NCI-H774 (cell line): ENCODE results near the gene FGFR4.

Experiments
- DNase-seq: peaks from one replicate; lab custom pipeline; 2025; lab: John Stamatoyannopoulos, UW

Gene FGFR4

DNA sequence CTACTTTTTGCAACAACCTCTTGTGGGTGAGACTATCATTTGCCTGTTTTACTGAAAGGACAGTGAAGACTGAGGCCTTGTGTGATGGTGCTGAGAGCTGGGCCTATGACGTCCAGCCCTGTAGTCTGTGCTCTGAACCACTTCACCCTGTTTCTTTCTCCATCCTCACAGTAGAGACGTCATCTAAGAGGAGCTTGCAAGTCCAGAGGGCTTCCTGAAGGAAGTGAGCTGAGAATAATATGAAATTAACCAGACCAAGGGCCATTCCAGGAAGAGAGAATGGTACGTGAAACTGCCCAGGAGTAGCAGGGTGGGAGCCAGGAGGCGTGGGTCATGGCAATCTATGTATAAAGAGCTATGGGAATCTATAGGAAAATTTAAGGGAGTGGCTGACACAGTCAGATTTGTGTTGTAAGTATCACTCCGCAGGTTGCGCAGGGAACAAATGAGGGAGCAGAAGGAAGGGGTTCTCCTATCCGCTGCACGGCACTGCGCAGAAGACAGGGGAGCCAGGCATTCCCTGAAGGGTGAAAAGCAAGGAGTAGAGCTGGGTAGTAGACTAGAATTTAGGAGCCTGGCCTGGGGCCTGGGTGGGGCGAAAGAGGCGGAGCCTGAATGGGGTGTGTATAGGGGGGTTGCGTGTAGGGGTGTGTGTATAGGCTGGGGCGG lies 596 bp upstream of the FGFR4 start:
- DNase-seq: no peak

DNA sequence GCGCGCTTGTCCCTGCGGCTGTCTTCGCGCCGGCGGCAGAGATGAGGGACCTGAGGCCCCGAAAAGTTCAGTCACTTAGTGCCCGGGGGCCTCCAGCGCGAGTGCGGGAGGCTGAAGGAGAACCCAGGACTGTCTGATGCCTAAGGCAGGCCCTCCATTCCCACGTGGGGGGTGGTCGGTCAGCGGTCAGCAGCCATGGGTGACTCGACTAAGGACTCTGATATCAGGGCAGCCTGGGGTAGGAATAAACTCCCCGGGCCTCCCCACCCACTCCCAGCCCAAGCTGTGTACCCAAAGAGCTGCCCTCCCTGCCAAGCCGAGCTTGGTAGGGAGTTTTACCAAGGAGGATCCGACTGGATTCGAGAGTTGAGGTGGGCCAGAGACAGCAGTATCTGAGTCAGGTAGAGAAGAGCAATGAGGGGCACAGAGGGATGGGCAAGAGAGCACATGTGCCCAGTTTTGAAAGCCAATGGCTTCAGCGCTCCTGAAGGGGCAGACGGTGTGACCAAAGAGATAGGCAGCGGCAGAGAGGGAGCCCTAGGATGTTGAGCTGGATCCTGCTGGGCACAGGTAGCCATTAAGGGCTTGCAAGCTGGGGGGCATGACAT lies 787 bp downstream of the FGFR4 start:
- DNase-seq: no peak

DNA sequence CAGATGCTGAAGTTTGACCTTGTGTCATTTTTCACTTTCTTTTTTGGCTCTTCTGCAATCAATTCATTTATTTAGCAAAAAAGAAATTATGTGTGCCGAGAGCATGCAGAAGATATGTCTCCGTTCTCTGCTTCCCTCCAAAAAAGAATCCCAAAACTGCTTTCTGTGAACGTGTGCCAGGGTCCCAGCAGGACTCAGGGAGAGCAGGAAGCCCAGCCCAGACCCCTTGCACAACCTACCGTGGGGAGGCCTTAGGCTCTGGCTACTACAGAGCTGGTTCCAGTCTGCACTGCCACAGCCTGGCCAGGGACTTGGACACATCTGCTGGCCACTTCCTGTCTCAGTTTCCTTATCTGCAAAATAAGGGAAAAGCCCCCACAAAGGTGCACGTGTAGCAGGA lies 2.4 kb downstream of the FGFR4 start:
- no peak for DNase-seq

DNA sequence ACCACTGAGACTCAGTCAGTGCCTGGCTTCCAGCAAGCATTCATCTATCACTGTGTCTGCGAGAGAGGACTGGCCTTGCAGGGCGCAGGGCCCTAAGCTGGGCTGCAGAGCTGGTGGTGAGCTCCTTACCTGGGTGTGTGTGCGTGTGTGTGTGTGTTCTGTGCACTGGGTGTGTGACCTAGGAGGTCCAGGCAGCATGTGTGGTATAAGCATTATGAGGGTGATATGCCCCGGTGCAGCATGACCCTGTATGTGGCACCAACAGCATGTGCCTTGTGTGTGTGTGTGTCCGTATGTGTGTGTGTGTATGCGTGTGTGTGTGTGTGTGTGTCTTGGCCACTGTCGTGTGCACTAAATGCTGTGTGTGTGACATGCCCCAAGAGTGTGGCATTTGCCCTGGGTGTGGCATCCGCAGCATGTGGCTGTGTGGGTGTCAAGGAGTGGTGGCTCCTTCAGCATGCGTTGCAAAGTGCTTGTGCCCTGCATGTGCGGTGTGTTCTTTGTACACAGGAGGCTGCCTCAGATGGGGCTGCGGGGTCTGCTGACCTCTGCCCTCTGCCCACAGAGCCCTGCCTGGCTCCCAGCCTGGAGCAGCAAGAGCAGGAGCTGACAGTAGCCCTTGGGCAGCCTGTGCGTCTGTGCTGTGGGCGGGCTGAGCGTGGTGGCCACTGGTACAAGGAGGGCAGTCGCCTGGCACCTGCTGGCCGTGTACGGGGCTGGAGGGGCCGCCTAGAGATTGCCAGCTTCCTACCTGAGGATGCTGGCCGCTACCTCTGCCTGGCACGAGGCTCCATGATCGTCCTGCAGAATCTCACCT lies 3.3 kb downstream of the FGFR4 start:
- DNase-seq: no peak

DNA sequence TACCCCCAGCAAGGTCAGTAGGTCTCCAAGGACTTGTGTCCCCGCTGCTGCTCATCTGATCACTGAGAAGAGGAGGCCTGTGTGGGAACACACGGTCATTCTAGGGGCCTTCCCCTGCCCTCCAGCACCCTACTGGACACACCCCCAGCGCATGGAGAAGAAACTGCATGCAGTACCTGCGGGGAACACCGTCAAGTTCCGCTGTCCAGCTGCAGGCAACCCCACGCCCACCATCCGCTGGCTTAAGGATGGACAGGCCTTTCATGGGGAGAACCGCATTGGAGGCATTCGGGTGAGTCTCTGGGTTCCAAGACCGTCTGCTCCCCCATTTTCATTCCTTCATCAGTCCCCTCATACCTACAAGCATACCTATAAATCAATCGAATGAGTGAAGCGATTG lies 4.1 kb downstream of the FGFR4 start:
- no peak for DNase-seq

DNA sequence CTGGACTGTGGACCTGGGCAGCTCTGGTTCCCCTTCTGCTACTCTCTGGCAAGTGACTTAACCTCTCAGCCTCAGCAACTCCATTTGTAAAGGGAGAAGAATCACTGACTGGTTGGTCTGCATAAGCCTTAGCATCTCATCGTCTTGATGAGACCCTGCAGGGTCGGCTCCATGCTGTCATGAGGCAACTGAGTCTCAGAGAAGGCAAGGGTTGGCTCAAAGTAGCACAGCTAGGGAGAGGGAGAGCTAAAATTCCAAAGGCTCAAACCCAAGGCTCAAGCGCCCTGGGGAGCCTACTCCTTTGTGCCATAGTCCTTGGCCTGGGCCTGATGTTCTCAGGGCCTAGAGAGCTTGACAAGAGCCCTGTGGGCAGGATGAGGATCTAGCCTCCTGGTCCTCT lies 4.5 kb downstream of the FGFR4 start:
- DNase-seq: no peak

DNA sequence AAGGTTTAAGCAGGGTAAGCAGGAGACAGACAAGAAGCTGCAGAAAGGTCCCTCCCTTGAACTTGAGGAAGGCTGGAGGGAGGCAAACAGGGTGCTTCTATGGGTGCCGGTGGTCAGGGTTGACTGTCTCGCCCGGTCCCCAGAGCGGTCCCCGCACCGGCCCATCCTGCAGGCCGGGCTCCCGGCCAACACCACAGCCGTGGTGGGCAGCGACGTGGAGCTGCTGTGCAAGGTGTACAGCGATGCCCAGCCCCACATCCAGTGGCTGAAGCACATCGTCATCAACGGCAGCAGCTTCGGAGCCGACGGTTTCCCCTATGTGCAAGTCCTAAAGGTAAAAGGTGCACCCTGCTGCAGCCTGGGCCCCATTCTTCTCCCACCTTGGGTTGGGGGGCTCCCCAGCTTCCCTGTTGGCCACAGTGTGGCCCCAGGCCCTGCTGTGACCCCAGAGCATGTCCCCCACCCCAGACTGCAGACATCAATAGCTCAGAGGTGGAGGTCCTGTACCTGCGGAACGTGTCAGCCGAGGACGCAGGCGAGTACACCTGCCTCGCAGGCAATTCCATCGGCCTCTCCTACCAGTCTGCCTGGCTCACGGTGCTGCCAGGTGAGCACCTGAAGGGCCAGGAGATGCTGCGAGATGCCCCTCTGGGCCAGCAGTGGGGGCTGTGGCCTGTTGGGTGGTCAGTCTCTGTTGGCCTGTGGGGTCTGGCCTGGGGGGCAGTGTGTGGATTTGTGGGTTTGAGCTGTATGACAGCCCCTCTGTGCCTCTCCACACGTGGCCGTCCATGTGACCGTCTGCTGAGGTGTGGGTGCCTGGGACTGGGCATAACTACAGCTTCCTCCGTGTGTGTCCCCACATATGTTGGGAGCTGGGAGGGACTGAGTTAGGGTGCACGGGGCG lies 5.7 kb downstream of the FGFR4 start:
- DNase-seq: no peak

DNA sequence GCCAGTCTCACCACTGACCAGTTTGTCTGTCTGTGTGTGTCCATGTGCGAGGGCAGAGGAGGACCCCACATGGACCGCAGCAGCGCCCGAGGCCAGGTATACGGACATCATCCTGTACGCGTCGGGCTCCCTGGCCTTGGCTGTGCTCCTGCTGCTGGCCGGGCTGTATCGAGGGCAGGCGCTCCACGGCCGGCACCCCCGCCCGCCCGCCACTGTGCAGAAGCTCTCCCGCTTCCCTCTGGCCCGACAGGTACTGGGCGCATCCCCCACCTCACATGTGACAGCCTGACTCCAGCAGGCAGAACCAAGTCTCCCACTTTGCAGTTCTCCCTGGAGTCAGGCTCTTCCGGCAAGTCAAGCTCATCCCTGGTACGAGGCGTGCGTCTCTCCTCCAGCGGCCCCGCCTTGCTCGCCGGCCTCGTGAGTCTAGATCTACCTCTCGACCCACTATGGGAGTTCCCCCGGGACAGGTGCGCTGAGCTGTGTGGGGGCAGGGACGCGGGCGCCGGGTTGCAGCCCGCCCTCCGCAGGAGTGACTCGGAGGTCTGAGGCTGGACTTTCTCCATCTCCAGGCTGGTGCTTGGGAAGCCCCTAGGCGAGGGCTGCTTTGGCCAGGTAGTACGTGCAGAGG lies 6.5 kb downstream of the FGFR4 start:
- DNase-seq: no peak

DNA sequence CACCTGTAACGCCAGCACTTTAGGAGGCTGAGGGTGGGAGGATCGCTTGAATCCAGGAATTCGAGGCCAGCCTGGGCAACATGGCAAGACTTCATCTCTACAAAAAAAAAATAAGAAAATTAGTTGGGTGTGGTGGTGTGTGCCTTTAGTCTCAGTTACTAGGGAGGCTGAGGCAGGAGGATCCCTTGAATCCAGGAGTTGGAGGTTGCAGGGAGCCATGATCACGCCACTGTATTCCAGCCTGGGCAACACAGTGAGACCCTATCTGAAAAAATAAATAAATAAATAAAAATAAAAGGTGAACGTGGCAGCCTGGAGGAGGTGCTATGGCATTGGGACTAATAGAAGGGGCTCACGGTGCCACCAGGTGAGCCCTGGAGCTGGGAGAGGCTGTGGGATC lies 7.1 kb downstream of the FGFR4 start:
- DNase-seq: no peak

DNA sequence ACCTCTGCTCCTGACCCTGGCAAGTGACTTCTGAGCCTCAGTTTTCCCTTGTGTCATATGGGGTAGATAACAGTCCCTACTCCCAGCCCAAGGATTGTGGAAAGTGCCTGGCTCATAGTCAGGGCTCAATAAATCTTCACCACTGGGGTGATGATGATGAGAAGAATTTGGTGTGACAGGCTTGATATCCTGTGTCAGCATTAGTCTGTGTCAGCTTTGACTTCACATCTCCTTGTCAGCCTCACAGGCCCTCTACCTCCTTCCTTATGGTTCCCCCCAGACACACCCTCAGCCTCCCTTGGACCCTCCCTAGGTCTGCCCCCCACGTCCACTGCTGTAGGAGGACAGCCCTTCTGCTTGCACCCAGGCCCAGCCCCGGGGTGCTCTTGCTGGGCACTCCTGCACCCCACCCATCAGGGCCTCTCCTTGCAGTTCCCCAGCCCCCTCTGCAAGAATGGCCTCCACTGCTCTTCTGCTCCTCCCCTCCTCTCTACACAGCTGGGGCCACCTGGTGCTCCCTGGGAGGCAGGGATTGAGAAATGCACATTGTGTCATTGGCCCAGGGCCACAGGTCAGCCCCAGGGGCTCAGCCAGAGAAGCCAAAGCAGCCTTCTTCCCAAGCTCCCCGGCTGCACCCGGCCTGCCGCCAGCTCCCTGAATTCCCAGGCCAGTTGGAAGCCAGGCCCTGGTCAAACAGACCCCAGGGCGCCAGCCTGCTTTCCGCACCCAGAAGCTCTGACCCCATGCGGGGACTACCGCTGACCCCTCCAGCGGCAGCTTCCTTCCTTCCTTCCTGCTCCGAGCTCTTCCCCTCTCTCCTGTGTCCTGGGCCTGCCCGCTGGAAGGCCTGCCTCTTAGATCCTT lies 7.7 kb downstream of the FGFR4 start:
- no peak for DNase-seq

DNA sequence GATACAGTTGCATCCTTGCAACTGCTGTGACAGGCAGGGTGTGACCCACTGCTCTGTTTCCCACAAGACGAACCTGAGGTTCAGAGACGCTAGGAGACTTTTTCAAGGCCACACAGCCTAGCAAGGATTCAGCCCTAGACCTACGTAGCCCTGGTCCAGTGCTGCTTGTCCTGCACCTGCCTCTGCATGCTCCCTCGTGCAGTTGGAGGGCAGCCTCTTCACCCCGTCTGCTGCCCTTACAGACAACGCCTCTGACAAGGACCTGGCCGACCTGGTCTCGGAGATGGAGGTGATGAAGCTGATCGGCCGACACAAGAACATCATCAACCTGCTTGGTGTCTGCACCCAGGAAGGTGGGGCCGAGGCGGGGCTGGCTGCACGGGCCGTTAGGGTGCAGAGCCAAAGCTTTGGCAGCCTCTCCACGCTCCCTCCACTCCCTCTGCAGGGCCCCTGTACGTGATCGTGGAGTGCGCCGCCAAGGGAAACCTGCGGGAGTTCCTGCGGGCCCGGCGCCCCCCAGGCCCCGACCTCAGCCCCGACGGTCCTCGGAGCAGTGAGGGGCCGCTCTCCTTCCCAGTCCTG lies 8.5 kb downstream of the FGFR4 start:
- DNase-seq: no peak

DNA sequence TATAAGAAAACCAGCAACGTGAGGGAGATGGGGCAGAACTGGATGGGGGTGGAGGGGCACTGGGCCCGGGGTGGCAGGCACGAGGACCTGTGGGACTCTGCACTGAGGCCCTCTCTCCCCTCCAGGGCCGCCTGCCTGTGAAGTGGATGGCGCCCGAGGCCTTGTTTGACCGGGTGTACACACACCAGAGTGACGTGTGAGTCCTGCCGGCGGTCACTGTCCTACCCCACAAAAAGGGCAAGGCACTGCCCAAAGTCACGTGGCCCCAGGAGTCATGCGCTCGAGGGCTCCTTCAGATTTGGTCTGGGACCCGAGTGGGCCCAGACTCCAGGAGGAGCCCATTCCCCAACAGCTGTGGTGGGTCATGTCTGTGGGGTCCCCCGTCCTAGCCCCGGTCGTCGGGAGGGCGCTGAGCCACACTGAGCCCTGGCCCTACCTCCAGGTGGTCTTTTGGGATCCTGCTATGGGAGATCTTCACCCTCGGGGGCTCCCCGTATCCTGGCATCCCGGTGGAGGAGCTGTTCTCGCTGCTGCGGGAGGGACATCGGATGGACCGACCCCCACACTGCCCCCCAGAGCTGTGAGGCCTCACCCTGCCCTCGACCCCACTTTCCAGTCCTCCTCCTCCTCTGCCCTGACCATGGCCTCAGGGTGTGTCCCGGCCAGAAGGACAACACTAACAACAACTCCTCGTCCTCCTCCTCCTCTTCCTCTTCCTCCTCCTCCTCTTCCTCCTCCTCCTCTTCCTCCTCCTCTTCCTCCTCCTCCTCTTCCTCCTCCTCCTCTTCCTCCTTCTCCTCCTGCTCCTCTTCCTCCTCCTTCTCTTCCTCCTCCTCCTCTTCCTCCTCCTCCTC lies 9.7 kb downstream of the FGFR4 start:
- no peak for DNase-seq

DNA sequence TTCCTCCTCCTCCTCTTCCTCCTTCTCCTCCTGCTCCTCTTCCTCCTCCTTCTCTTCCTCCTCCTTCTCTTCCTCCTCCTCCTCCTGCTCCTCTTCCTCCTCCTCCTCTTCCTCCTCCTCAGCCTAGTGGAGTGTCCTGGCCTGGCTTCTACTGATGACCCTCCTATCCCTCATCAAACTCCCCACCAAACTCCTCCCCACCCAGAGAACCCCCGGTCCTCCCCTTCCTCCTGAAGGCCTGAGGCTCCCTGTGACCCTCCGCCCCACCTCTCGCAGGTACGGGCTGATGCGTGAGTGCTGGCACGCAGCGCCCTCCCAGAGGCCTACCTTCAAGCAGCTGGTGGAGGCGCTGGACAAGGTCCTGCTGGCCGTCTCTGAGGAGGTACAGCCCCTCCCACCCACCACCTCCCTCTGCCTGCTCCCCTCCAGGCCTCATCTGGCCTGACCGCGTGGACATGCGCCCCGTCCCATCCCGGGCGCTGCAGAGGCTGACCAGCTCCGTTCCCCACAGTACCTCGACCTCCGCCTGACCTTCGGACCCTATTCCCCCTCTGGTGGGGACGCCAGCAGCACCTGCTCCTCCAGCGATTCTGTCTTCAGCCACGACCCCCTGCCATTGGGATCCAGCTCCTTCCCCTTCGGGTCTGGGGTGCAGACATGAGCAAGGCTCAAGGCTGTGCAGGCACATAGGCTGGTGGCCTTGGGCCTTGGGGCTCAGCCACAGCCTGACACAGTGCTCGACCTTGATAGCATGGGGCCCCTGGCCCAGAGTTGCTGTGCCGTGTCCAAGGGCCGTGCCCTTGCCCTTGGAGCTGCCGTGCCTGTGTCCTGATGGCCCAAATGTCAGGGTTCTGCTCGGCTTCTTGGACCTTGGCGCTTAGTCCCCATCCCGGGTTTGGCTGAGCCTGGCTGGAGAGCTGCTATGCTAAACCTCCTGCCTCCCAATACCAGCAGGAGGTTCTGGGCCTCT lies 10.6 kb downstream of the FGFR4 start:
- DNase-seq: no peak

DNA sequence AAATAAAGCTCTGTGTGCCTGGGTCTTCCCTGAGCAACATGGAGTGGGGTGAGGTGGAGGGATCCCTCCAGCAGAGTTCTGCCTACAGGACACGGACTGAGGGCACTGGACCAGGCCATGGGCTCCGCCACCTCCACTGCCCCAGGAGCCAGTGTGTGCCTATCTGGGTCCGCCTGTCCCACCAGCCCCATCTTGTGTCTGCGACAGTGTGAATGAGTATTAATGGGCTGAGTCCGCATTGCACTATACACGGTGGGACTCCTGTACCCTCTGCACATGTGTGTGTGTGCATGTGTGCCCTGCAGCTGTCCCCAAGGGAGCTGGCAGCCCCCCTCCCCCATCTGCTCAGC lies 11.4 kb downstream of the FGFR4 start:
- DNase-seq: no peak

DNA sequence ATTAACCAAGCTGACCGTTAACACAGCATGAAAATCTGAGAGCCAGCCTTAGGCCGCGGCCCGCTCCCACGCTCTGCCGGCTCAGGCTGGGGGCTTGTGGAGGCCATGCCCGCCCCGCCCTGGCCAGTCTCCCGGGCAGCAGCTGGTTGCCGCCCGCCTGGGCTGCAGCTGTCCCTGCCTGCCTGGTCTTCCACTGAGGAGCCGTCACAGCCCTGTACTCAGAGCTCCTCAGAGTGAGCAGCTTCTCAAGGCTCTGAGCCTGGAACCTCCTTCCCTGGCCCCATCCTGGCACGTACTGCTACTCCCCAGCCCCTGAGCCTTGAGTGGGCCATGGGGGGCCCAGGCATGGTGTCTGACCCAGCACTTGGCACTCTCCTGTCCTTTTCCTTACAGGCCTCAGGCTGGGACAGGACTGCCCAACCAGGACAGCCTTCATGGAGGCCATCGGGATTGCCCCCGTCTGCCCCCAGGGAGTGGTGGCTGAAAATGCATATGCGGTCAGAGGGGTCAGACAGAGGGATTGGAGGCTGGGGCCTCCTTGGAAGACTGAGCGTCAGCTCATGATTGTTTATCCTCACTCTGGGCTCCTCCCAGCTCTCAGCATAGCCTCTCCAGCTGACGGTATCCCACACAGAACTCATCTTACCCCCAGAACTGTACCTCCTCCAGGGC lies 11.9 kb downstream of the FGFR4 start:
- no peak for DNase-seq

DNA sequence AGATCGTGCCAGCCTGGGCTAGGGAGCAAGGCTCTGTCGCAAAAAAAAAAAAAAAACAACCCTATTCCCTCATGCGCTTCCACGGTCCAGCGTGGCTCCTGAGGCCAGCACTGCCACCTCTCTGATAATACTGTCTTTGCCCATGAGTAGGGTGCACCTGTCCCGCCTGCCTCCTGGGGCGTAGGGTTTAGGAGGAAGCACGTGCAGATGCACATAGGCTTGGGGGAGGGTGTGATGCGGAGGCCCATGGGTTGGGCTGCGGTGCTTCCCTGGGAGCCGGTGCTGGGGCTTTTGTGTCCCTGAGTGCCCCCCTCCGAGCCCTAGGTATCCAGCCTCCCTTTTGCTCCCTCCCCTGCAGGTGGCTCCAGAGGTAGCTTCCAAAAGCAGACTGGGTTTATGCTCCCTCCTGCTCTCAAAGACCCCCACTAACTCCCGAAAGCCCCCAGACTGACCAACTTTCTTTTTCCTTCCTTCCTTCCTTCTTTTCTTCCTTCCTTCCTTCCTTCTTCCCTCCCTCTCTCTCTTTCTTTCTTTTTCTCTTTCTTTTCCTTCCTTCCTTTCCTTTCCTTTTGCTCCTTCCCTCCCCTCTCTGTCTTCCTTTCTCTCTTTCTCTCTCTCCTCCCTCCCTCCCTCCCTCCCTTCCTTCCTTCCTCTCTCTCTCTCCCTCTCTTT lies 12.8 kb downstream of the FGFR4 start:
- peak; percentile 39 for DNase-seq

DNA sequence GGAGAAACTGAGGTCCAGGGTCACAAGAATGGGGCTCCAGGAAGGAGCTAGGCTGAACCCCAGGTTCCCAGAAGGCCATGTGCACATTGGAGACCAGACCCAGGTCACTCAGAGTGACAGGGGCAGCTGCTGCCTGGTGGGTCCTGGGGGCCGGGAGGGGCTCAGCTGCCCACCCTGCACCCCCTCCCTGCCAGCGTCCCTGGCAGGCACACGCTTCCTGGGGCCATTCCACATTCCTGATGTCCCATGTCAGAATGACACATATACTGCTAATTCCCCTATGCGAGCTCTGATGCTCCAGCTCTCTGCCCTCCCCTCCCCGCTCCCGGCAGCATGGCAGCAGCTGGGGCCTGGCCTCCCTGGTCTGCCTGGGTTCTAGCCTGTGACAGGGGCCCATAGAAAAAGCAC lies 14.0 kb downstream of the FGFR4 start:
- DNase-seq: no peak
